ENCODE measurements around the gene DBF4. TPM values are rescaled to one million over a fixed set of nuclear protein-coding genes. Genes with fewer than 3 reads are reported as not detected.

DBF4 gene
- total and polyA plus RNA-seq, 2 of the 13 experiments (the other 11 are each of a cell fraction or from before 2014, with no cell fraction given) = 5.0 to 64.4 TPM

DNA sequence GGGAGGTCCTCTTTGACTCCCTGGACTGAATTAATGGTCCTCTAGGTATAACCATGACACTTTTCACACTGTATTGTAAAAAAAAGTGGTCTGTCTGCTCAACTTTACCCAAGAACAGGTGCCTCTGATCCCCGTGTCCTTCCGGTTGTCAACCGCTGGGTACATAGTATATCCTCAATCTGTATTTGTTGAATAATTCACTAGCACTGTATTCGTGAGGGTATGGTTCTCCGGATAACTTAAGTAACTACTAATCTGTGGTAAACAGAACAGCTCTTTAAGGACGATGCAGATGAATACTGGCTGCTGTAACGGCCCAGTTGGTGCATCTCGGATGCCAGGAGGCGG is 57.3 kb downstream of the DBF4 start (continued):
- TF ChIP-seq KLF12 (CRISPR knock-in tag; IDR thresholded peaks at IDR 0.05; ENCODE audit: borderline replicate concordance) (0 out of 2 replicates have a peak, but pooled peaks have one; percentile 6), CREB1 (IDR thresholded peaks at IDR 0.05) (no peak), CREB1 (CRISPR knock-in tag; IDR thresholded peaks at IDR 0.05) (0 out of 2 replicates have a peak, but pooled peaks have one; percentile 13), BCL6 (CRISPR knock-in tag; IDR thresholded peaks at IDR 0.05) (0 out of 2 replicates have a peak, but pooled peaks have one; percentile 2)
- TF ChIP-seq, protein P1, sequence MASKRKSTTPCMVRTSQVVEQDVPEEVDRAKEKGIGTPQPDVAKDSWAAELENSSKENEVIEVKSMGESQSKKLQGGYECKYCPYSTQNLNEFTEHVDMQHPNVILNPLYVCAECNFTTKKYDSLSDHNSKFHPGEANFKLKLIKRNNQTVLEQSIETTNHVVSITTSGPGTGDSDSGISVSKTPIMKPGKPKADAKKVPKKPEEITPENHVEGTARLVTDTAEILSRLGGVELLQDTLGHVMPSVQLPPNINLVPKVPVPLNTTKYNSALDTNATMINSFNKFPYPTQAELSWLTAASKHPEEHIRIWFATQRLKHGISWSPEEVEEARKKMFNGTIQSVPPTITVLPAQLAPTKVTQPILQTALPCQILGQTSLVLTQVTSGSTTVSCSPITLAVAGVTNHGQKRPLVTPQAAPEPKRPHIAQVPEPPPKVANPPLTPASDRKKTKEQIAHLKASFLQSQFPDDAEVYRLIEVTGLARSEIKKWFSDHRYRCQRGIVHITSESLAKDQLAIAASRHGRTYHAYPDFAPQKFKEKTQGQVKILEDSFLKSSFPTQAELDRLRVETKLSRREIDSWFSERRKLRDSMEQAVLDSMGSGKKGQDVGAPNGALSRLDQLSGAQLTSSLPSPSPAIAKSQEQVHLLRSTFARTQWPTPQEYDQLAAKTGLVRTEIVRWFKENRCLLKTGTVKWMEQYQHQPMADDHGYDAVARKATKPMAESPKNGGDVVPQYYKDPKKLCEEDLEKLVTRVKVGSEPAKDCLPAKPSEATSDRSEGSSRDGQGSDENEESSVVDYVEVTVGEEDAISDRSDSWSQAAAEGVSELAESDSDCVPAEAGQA (IDR thresholded peaks at IDR 0.05; ENCODE audit: low read depth) = no peak
- TF ChIP-seq, protein P1 (CRISPR knock-in tag; IDR thresholded peaks at IDR 0.05; ENCODE audit: borderline replicate concordance) = peak; percentile 2; the same call in 1 of the 2 replicates
- TF ChIP-seq, protein P2, sequence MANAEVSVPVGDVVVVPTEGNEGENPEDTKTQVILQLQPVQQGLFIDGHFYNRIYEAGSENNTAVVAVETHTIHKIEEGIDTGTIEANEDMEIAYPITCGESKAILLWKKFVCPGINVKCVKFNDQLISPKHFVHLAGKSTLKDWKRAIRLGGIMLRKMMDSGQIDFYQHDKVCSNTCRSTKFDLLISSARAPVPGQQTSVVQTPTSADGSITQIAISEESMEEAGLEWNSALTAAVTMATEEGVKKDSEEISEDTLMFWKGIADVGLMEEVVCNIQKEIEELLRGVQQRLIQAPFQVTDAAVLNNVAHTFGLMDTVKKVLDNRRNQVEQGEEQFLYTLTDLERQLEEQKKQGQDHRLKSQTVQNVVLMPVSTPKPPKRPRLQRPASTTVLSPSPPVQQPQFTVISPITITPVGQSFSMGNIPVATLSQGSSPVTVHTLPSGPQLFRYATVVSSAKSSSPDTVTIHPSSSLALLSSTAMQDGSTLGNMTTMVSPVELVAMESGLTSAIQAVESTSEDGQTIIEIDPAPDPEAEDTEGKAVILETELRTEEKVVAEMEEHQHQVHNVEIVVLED (CRISPR knock-in tag; IDR thresholded peaks at IDR 0.05; ENCODE audit: borderline replicate concordance) = no peak
